CD4-positive, alpha-beta T cell treated with Interleukin-12 subunit alpha and Interleukin-12 subunit beta, for 1 hour (primary cell): ENCODE measurements around the gene CHDH.

Source experiments
- DNase-seq: peaks from one replicate; pipeline ENCODE4 v3.0.0-alpha.2; 2020

CHDH gene

DNA sequence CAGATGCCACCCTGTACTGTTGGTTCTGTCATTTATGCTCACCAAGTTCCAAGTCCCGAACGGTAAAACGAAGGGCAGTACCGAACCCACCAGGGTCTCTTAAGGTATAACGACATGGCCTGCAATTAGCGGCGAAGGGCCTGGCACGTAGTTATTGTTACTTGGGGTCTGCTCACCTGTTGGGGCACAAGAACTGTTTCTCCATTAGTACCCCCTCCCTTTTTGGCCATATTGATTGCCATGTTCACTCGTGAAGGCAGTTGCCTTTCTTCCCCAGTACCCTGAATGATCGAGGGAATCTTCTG is 584 bp upstream of the CHDH start:
- no peak for DNase-seq

DNA sequence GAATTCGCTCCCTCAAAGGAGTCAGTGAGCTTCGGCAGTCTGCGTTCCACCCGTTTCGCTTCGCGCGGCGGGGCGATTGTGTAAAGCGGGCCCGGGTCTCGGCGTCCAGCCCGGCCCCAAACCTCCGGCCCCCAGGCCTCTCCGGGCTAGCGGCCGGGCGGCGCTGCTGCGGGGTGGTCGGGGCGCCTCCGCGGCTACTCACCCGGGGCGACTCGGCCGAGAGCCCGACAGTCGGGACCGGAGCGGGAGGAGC is 412 bp downstream of the CHDH start:
- DNase-seq, result no peak

DNA sequence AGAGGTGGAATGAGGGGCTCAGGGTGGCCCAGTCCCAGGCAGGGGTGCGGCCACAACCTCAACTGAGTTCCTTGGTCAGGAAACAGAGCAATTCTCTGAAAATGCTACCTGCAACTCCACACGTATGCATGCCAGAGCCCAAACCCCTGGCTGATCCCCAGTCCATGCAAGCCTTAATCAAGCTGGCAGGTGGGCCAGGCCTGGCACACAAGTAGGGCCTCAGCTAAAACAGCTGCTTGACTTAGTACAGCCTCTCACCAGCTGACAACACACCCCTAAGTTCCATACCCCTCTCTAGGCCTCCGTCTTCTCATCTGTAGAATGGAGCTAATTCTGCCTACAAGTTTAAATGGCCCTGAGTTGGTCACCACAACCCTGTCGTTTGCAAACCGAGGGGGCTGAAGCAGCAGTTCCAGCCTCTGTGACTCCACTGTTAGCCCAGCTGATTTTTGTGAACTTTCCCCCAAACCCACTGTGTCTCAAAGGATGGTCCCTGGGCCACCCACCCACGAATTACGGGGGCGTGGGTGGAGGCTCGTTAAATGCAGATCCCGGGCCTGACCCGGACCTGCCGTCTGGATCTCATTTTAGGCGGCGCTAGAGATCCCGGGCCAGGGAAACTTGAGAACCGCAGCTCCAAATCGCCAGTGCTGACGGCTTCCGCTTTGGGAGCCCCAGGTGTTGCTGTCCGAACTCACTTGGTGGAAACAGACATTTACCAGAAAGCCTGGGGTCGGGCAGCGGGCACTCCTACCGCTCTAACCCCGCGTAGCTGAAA is 927 bp downstream of the CHDH start:
- DNase-seq, result no peak

GRCh38 chr3:53844262-53845102 is 1.7 kb downstream of the CHDH start:
- DNase-seq, result no peak

DNA sequence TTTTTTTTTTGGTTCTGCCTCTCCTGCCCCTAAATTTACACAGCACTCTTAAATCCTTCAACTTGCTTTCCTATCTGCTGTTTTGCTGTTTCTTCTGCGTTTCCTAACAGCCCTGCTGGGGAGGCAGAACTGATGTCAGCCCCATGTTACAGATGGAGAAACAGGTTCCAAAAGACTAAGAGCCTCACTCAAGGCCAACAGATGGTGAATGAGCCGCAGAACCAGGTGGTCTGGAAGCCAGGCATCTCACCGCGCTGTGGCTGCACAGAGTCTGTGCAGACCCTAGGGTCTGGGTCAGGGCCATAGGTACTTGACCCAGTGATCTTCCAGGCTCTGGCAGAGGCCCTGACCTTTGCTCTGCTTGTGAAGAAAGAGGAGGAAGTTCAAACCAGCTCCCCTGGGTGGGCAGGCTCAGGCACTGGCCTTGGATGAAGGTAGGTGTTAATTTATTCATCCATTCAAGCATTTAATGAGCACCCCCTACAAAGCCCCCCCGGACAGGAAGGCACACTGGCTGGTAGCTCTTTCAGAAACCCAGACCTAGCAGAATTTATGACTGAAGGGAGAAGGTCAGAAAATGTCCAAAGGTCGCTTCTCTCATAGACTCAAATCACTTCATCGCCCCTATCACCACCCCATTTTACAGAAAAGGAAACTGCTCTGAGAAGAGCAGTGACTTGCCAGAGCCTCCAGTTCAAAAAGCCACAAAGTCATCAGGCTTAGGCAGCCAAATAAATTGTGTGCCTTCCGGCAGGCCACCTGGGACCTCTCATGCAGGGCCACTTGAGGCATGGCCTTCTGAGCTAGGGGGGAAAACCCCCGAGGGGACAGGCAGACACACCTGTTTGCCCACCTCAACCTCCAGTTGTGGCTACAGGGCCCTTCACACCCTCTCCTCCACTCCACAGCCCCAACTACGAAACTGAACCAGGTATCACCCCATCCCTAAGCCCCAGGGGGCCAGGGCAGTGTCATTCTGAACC is 2.7 kb downstream of the CHDH start:
- no peak for DNase-seq

GRCh38 chr3:53842436-53843194 is 3.6 kb downstream of the CHDH start:
- no peak for DNase-seq

- DNase-seq, result no peak
Observed at GRCh38 chr3:53841296-53841695, 4.9 kb downstream of the CHDH start.

- DNase-seq, result no peak
Observed at GRCh38 chr3:53837331-53837730, 8.9 kb downstream of the CHDH start.

DNA sequence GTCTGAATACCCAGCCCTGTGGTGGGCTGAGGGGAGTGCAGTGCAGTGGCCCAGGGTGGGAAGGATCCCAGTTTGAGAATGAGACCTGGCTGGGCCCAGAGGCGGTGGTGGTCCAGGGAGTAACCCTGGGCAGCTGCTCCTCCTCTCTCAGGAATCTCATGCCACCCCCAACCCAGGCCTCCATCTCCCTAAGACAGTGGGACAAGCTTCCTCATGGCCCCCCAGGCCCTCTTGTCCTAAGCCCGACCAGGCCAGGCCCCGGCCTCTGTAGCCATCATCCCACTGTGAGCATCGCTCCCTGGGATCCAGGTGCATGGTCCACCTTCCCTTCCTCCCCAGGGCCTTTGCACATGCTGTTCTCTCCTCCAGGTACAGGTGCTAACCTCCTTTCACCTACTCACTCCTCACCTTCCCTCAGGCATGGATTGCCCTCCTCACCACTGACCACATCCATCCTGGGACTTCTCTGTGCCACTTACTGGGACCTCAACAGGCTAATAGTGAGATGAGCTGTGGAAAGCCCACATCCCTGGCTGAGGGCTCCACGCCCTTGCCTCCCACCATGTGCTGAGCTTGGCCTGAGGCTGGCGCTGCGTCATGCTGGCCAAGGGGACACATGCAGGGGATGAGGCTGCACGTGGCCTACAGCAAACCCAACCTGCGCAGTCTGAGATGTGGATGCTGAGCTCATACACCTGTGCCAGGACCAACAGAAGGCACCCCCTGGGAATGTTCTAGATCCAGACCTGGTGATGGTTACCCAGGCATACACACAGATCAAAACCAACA is 9.9 kb downstream of the CHDH start:
- DNase-seq, result no peak

- DNase-seq, result no peak
Observed at GRCh38 chr3:53835257-53835656, 11.0 kb downstream of the CHDH start.

- DNase-seq, result no peak
Observed at GRCh38 chr3:53834429-53835095, 11.7 kb downstream of the CHDH start.

- no peak for DNase-seq
Observed at GRCh38 chr3:53833700-53834099, 12.5 kb downstream of the CHDH start.

DNA sequence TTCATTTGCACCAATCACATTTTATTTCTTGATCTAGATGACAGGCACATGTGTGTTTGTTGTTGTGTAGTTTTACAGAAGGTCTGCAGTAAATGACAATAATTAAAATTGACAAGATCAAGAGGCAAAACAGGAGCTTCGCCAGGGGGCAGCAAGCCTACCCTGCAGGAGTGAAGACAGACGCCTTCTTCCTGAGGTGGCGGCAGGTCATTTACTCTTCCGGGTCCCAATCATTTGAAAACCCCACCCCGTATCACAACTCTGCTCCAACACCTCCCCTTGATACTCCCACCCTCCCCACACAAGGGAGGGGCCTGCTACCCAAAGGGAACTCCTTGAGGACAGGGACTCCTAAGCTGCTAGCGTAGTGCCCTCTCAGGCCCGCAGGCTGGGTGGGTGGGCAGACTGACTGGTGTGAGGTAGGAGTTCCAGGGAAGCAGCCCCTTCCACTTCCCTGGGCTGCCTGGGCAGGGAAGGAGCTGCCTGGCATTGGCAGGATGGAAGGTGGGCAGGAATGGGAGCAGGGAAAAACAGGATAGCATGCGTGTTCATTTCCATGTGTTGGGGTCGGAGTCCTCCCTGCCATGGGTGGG is 13.1 kb downstream of the CHDH start:
- DNase-seq, result no peak

GRCh38 chr3:53830944-53831343 is 15.3 kb downstream of the CHDH start:
- DNase-seq, result no peak

DNA sequence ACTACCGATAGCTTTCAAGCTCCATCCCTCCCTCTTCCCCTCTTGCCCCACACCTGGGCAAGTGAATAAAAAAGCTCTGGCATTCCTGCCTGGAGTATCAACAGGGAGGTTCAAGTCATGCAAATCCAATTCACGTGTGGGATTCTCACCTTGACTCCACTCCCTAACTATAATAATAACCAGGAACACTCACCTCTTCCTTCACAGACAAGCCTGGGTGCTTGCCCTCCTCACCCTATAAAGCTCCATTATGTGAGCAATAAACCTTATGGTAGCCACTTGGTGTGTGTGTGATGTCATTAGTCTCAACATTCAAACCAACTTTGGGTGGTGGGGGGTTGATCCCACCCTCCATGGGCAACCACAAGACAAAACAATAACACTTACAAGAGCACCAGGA is 16.6 kb downstream of the CHDH start:
- no peak for DNase-seq

GRCh38 chr3:53828581-53828980 is 17.6 kb downstream of the CHDH start:
- no peak for DNase-seq

GRCh38 chr3:53826048-53826447 is 20.2 kb downstream of the CHDH start:
- no peak for DNase-seq

GRCh38 chr3:53824795-53825194 is 21.4 kb downstream of the CHDH start:
- no peak for DNase-seq

GRCh38 chr3:53823956-53824657 is 22.1 kb downstream of the CHDH start:
- DNase-seq, result no peak
